Chondrocyte (in vitro differentiated cells): ENCODE data around the gene MARVELD3. TPM values are rescaled to one million over a fixed set of nuclear protein-coding genes. Genes with fewer than 3 reads are reported as not detected.

Source experiments
- DNase-seq: peaks from one replicate; pipeline ENCODE4 v3.0.0; 2021; ENCODE audit warnings: mixed read lengths, low spot score
- H3K27ac Mint-ChIP-seq: one replicate; pipeline ENCODE4 v1.8.0; 2021; ENCODE audit warnings: mild to moderate bottlenecking, moderate library complexity, mixed read lengths; ENCODE audit not compliant: unreplicated experiment
- H3K27me3 Mint-ChIP-seq: 2 replicates; pipeline ENCODE4 v1.8.0; 2021; ENCODE audit warnings: low read depth, mixed read lengths
- H3K36me3 Mint-ChIP-seq: 2 replicates; pipeline ENCODE4 v1.8.0; 2021; ENCODE audit warnings: low read depth, mixed read lengths
- H3K4me1 Mint-ChIP-seq: 2 replicates; pipeline ENCODE4 v1.8.0; 2021; ENCODE audit warnings: low read depth, mild to moderate bottlenecking, mixed read lengths
- H3K4me3 Mint-ChIP-seq: one replicate; pipeline ENCODE4 v1.8.0; 2021; ENCODE audit warnings: mild to moderate bottlenecking, moderate library complexity, mixed read lengths; ENCODE audit not compliant: unreplicated experiment
- H3K9me3 Mint-ChIP-seq: 2 replicates; pipeline ENCODE4 v1.8.0; 2021; ENCODE audit warnings: low read depth, mixed read lengths
- total RNA-seq: library from RNA; stranded (reverse); gene quantifications from 3 replicates; pipeline ENCODE4 v1.2.1, GENCODE V29; 2021
- TF ChIP-seq, protein P1 (sequence below): fragments of 200-600 bp; sonication (generic); IDR thresholded peaks from 2 replicates; pipeline ENCODE4 v1.5.0; 2021; ENCODE audit warnings: antibody characterized with exemption, mild to moderate bottlenecking, moderate library complexity

Gene MARVELD3
- total RNA-seq, 1 donor from 2014 or later: 2.4 TPM

DNA sequence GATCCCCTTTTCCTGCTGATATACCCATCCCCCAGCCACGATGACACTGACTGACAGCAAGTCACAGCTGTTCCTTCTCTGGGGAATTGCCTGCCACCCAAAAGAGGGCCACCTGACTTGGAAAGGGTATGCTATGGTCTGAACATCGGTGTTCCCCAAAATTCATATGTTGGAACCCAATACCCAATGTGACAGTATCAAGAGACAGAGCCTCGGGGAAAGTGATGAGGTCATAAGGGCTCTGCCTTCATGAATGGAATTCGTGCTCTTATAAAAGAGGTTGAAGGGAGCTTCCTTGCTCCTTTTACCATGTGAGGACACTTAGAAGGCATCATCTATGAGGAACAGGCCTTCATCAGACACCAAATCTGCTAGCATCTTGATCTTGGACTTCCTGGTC, 7.6 kb upstream of the MARVELD3 start:
- no peaks in the 10 kb centered on the region for H3K9me3 Mint-ChIP-seq
- H3K27ac Mint-ChIP-seq: no peak overlapping the region
- H3K4me1 Mint-ChIP-seq: peaks cover 4% of the 10 kb centered on the region
- TF ChIP-seq, protein P1, sequence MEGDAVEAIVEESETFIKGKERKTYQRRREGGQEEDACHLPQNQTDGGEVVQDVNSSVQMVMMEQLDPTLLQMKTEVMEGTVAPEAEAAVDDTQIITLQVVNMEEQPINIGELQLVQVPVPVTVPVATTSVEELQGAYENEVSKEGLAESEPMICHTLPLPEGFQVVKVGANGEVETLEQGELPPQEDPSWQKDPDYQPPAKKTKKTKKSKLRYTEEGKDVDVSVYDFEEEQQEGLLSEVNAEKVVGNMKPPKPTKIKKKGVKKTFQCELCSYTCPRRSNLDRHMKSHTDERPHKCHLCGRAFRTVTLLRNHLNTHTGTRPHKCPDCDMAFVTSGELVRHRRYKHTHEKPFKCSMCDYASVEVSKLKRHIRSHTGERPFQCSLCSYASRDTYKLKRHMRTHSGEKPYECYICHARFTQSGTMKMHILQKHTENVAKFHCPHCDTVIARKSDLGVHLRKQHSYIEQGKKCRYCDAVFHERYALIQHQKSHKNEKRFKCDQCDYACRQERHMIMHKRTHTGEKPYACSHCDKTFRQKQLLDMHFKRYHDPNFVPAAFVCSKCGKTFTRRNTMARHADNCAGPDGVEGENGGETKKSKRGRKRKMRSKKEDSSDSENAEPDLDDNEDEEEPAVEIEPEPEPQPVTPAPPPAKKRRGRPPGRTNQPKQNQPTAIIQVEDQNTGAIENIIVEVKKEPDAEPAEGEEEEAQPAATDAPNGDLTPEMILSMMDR: no peak
- no peak for DNase-seq
- no peak overlapping the region for H3K4me3 Mint-ChIP-seq
- H3K27me3 Mint-ChIP-seq: peaks cover 22% of the 10 kb centered on the region
- H3K36me3 Mint-ChIP-seq: no peaks in the 10 kb centered on the region

DNA sequence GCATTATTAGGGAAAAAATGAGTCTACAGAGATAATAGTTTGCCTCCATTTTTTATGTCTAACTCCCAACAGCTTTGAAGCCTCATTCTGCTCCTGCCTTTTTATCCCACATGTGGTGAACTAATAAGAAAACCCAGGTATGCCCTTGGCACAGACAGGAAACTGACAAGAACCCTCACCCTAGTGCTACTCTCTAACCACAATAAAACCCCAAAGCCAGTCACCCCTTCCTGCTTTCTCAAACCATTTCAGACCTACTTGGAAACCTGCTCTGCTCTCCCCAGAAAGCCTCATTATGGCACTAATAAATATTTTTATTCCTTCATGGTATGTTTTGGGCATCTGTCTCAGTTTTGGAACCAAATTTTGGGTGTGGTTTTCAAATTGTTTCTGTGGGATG, 3.9 kb upstream of the MARVELD3 start:
- no peak for DNase-seq
- Mint-ChIP-seq H3K27me3 (peaks cover 11% of the 10 kb centered on the region), H3K36me3 (no peaks in the 10 kb centered on the region), H3K9me3 (no peaks in the 10 kb centered on the region), H3K27ac (no peak overlapping the region), H3K4me3 (no peak overlapping the region), H3K4me1 (peaks cover 7% of the 10 kb centered on the region)
- TF ChIP-seq, protein P1: no peak

DNA sequence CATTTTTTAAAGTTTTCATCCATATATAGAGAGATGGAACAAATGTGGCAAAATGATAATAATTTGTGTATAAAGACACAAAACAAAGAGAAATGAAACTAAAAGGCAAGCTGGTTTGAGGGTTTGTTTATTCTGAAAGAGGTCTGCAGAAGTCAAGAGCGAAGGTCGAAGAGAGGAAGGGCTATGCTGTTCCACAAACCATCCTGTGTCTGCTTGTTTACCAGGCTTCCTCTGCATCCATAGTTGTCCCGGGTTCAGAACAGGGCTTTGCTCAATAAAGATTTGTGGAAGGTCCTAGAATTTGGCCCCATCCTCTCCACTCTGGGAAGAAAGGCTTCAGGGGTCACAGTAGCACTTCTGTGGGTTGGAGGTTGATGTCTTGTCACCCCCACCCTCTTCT, 2.4 kb upstream of the MARVELD3 start:
- no peak overlapping the region for H3K27ac Mint-ChIP-seq
- H3K4me1 Mint-ChIP-seq: peaks cover 11% of the 10 kb centered on the region
- no peak for DNase-seq
- H3K36me3 Mint-ChIP-seq: no peaks in the 10 kb centered on the region
- H3K27me3 Mint-ChIP-seq: peaks cover 9% of the 10 kb centered on the region
- no peak overlapping the region for H3K4me3 Mint-ChIP-seq
- TF ChIP-seq, protein P1: no peak
- no peaks in the 10 kb centered on the region for H3K9me3 Mint-ChIP-seq

DNA sequence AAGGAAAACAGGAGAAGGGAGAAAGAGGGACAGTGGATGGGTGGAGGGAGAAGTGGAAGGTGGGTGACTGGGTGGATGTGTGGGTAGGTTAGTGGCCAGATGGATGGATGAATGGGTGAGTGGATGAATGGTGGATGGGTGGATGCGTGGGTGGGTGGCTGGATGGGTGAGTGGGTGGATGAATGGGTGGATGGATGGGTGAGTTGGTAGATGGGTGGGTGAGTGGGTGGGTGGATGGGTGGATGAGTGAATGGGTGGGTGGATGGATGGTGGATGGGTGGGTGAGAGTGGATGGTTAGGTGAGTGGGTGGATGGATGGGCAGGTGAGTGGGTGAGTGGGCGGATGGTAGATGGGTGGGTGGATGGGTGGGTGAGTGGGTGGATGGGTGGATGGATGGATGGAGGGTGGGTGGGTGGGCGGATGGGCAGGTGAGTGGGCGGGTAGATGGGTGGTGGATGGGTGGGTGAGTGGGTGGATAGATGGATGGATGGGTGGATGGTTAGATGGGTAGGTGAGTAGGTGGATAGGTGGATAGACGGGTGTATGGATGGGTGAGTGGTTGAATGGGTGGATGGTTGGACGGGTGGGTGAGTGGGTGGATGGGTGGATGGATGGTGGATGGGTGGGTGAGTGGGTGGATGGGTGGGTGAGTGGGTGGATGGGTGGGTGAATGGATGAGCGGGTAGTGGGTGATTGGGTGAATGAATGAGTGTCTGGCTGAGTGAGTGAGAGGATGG, 702 bp upstream of the MARVELD3 start:
- Mint-ChIP-seq H3K4me1 (peaks cover 25% of the 10 kb centered on the region), H3K9me3 (no peaks in the 10 kb centered on the region), H3K27me3 (peaks cover 6% of the 10 kb centered on the region), H3K36me3 (no peaks in the 10 kb centered on the region), H3K27ac (peak overlapping the region; percentile 33), H3K4me3 (peak overlapping the region; percentile 24)
- DNase-seq: no peak
- TF ChIP-seq, protein P1: no peak

DNA sequence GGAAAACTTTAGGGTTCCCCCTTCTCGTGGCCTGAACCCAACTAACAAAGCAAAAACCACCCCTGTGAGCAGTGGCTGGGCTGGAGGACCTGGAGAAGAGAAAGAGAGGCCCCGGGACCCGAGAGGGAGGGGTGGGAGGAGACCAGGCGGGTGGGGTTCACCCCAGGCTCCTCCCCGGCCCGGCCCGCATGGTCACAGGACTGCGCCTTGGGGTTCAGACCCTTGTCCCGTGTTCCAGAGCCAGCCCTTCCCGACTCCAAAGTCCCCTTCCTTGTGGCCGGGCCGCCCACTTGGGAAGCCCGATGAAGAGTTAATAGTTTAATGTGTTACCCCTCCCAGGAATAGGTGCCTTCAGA, 852 bp downstream of the MARVELD3 start:
- Mint-ChIP-seq H3K4me3 (peak overlapping the region; percentile 56), H3K27me3 (no peaks in the 10 kb centered on the region), H3K36me3 (no peaks in the 10 kb centered on the region), H3K9me3 (no peaks in the 10 kb centered on the region), H3K27ac (no peak overlapping the region), H3K4me1 (peaks cover 25% of the 10 kb centered on the region)
- TF ChIP-seq, protein P1: no peak
- no peak for DNase-seq
